ENCODE data around the gene PPM1H. TPM values are rescaled to one million over a fixed set of nuclear protein-coding genes. Genes with fewer than 3 reads are reported as not detected.
"Not testable (repeated sequence)": the region's sequence is repeated elsewhere in the genome, so short reads cannot be mapped to it uniquely, and the experiment has no call there.

The PPM1H gene
- total RNA-seq, 1 experiment from 2014 or later, result 0.22 TPM

DNA sequence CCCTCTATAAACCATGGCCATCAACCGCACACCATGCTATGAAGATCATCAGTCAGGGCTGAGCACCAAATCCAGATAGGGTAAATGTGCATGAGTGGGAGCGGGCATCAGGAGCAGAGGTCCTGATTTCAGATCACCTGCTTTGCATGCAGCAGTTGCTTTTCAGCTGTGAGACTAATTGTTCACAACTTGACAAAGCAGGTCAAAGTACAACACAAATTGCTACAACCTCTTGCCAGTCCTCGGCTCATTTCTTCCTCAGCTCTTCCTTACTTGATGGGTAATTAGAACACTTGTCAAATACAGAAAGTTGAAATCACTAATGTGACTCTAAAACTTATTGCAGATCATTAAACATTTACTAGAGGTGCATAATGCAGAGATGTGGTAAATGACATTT is 171.6 kb downstream of the PPM1H start:
- Histone ChIP-seq H3K9me2 (replicated peaks; ENCODE audit: insufficient read depth, low read length) (no peaks in the 10 kb centered on the region), H3K79me2 (ENCODE audit: low read length) (no peaks in the 10 kb centered on the region), H3K36me3 (ENCODE audit: insufficient read depth, low read length) (no peaks in the 10 kb centered on the region), H3K4me1 (ENCODE audit: low read length) (no peaks in the 10 kb centered on the region), H2AFZ (ENCODE audit: low read length) (no peak overlapping the region), H3K9ac (ENCODE audit: low read length) (no peak overlapping the region), H3K27ac (ENCODE audit: low read length) (no peak overlapping the region), H4K20me1 (ENCODE audit: insufficient read depth, low read depth, low read length) (no peaks in the 10 kb centered on the region), H3K4me2 (ENCODE audit: low read depth, low read length, poor library complexity, severe bottlenecking) (no peak overlapping the region), H3K27me3 (ENCODE audit: low read length) (no peaks in the 10 kb centered on the region), H3K9me3 (ENCODE audit: low read length) (no peaks in the 10 kb centered on the region), H3K4me3 (ENCODE audit: low read length) (no peak overlapping the region)
- DNase-seq, result no peak

DNA sequence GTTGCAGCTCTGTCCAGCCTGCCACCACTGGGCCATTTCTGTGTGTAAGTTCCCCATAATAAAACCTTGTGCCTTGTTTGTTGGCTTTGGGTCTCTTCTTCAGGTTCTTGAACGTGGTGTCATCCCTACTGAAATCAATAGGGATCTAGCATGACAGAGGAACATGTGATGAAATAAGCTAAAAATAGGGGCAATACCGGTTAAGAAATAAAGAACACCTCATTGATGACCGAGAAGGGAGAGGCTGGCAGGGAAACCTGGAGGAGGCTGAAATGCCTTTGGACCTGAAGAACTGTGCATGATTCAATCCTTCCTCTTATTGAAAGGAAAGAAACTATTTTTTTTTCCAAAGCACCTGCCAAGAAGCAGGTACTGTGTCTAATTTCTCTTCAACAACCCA is 172.3 kb downstream of the PPM1H start:
- Histone ChIP-seq H3K27ac (ENCODE audit: low read length) (no peak overlapping the region), H2AFZ (ENCODE audit: low read length) (no peak overlapping the region)

DNA sequence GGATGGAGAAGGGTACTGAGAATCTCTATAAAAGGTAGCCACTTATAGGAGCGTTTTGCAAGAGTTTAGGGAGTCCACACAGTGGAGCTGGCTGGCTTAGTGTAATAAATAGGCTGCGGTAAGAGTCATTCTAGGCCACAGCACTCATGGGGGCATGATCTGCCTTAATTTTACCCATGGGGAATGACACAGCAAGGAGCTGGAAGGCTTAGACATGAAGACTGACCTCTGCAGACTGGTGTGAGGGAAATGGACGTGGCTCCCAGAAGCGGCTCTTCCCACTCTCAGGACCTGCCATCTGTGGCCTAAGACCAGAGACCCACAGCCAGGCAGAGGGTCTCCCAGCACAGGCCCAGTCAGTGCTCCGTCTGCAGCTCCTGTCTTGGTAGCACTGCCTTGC is 173.3 kb downstream of the PPM1H start:
- Histone ChIP-seq H2AFZ (ENCODE audit: low read length) (no peak overlapping the region), H4K20me1 (ENCODE audit: insufficient read depth, low read depth, low read length) (no peaks in the 10 kb centered on the region), H3K9ac (ENCODE audit: low read length) (no peak overlapping the region), H3K27me3 (ENCODE audit: low read length) (no peaks in the 10 kb centered on the region), H3K79me2 (ENCODE audit: low read length) (no peaks in the 10 kb centered on the region), H3K9me2 (replicated peaks; ENCODE audit: insufficient read depth, low read length) (no peaks in the 10 kb centered on the region), H3K27ac (ENCODE audit: low read length) (no peak overlapping the region), H3K9me3 (ENCODE audit: low read length) (no peaks in the 10 kb centered on the region), H3K36me3 (ENCODE audit: insufficient read depth, low read length) (no peaks in the 10 kb centered on the region), H3K4me2 (ENCODE audit: low read depth, low read length, poor library complexity, severe bottlenecking) (no peak overlapping the region), H3K4me1 (ENCODE audit: low read length) (no peaks in the 10 kb centered on the region), H3K4me3 (ENCODE audit: low read length) (no peak overlapping the region)
- DNase-seq, result no peak

More for the DNA sequence above, 172.3 kb downstream of the PPM1H start:
- Histone ChIP-seq H3K4me2 (ENCODE audit: low read depth, low read length, poor library complexity, severe bottlenecking) (no peak overlapping the region), H3K4me3 (ENCODE audit: low read length) (no peak overlapping the region), H3K9me2 (replicated peaks; ENCODE audit: insufficient read depth, low read length) (no peaks in the 10 kb centered on the region), H3K9me3 (ENCODE audit: low read length) (no peaks in the 10 kb centered on the region), H3K4me1 (ENCODE audit: low read length) (no peaks in the 10 kb centered on the region), H4K20me1 (ENCODE audit: insufficient read depth, low read depth, low read length) (no peaks in the 10 kb centered on the region), H3K36me3 (ENCODE audit: insufficient read depth, low read length) (no peaks in the 10 kb centered on the region), H3K27me3 (ENCODE audit: low read length) (no peaks in the 10 kb centered on the region), H3K79me2 (ENCODE audit: low read length) (no peaks in the 10 kb centered on the region), H3K9ac (ENCODE audit: low read length) (no peak overlapping the region)
- no peak for DNase-seq

DNA sequence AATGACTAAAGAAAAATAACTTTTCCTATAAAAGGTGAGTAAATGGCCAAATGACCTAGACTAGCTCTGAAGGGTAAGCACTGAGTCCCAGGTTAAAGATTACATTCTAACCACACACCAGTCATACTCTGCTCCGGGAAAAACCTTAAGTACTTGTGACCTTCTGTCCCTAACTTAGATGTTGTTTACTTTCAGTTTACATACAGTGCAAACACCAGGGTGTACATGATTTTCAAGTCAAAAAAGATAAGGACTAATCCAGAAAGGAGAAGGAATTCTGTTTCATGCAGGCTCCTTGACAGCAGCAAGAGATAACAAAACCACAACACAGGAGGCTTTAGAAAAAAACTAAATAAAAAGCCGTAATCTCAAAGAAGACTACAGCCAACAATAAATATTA is 174.2 kb downstream of the PPM1H start:
- H3K79me2 ChIP-seq (ENCODE audit: low read length), result no peaks in the 10 kb centered on the region
- H3K36me3 ChIP-seq (ENCODE audit: insufficient read depth, low read length), result no peaks in the 10 kb centered on the region
- no peaks in the 10 kb centered on the region for H3K9me2 ChIP-seq (replicated peaks; ENCODE audit: insufficient read depth, low read length)
- H3K27ac ChIP-seq (ENCODE audit: low read length), result no peak overlapping the region
- no peaks in the 10 kb centered on the region for H4K20me1 ChIP-seq (ENCODE audit: insufficient read depth, low read depth, low read length)
- no peak for DNase-seq
- no peak overlapping the region for H3K4me3 ChIP-seq (ENCODE audit: low read length)
- H3K27me3 ChIP-seq (ENCODE audit: low read length), result no peaks in the 10 kb centered on the region
- no peak overlapping the region for H3K4me2 ChIP-seq (ENCODE audit: low read depth, low read length, poor library complexity, severe bottlenecking)
- no peaks in the 10 kb centered on the region for H3K9me3 ChIP-seq (ENCODE audit: low read length)
- H2AFZ ChIP-seq (ENCODE audit: low read length), result no peak overlapping the region
- no peaks in the 10 kb centered on the region for H3K4me1 ChIP-seq (ENCODE audit: low read length)
- H3K9ac ChIP-seq (ENCODE audit: low read length), result no peak overlapping the region

- H3K4me3 ChIP-seq (ENCODE audit: low read length); H3K36me3 ChIP-seq (ENCODE audit: insufficient read depth, low read length); DNase-seq; H3K9me2 ChIP-seq (replicated peaks; ENCODE audit: insufficient read depth, low read length); H3K79me2 ChIP-seq (ENCODE audit: low read length); H4K20me1 ChIP-seq (ENCODE audit: insufficient read depth, low read depth, low read length); H3K4me1 ChIP-seq (ENCODE audit: low read length); H3K9me3 ChIP-seq (ENCODE audit: low read length); H3K27ac ChIP-seq (ENCODE audit: low read length); H3K4me2 ChIP-seq (ENCODE audit: low read depth, low read length, poor library complexity, severe bottlenecking); H2AFZ ChIP-seq (ENCODE audit: low read length); H3K9ac ChIP-seq (ENCODE audit: low read length); H3K27me3 ChIP-seq (ENCODE audit: low read length): not testable (repeated sequence)
Observed at GRCh38 chr12:62760341-62760740, 174.6 kb downstream of the PPM1H start.

- no peak overlapping the region for H2AFZ ChIP-seq (ENCODE audit: low read length)
- H3K27ac ChIP-seq (ENCODE audit: low read length), result no peak overlapping the region
- no peak overlapping the region for H3K9ac ChIP-seq (ENCODE audit: low read length)
- H3K4me3 ChIP-seq (ENCODE audit: low read length), result no peak overlapping the region
- DNase-seq, result no peak
- H3K9me3 ChIP-seq (ENCODE audit: low read length), result no peaks in the 10 kb centered on the region
- no peaks in the 10 kb centered on the region for H3K9me2 ChIP-seq (replicated peaks; ENCODE audit: insufficient read depth, low read length)
- H3K79me2 ChIP-seq (ENCODE audit: low read length), result no peaks in the 10 kb centered on the region
- no peaks in the 10 kb centered on the region for H3K4me1 ChIP-seq (ENCODE audit: low read length)
- H3K36me3 ChIP-seq (ENCODE audit: insufficient read depth, low read length), result no peaks in the 10 kb centered on the region
- no peaks in the 10 kb centered on the region for H4K20me1 ChIP-seq (ENCODE audit: insufficient read depth, low read depth, low read length)
- H3K4me2 ChIP-seq (ENCODE audit: low read depth, low read length, poor library complexity, severe bottlenecking), result no peak overlapping the region
- H3K27me3 ChIP-seq (ENCODE audit: low read length), result no peaks in the 10 kb centered on the region
Observed at GRCh38 chr12:62758216-62758615, 176.7 kb downstream of the PPM1H start.

DNA sequence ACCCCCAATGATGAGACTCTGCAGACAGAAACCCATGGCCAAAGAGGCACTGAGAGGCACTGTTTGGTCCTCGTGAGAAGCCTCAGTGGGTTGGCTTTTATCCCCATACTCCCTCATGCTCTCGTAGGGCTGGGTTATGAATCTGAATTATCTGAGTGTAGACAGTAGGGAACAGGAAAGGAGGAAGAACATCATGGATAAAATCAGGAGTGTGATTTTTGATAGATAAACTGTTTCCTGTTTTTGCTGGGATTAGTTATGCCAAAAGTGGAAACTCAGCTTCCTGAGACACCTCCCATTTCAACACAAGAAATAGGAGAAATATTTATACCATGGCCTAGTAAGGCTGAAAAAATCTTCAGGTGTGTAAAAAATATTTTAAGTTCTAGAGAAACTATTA is 177.9 kb downstream of the PPM1H start:
- Histone ChIP-seq H3K4me2 (ENCODE audit: low read depth, low read length, poor library complexity, severe bottlenecking) (no peak overlapping the region), H4K20me1 (ENCODE audit: insufficient read depth, low read depth, low read length) (no peaks in the 10 kb centered on the region), H3K27ac (ENCODE audit: low read length) (no peak overlapping the region), H3K36me3 (ENCODE audit: insufficient read depth, low read length) (no peaks in the 10 kb centered on the region), H2AFZ (ENCODE audit: low read length) (no peak overlapping the region), H3K9me2 (replicated peaks; ENCODE audit: insufficient read depth, low read length) (no peaks in the 10 kb centered on the region), H3K4me3 (ENCODE audit: low read length) (no peak overlapping the region), H3K79me2 (ENCODE audit: low read length) (no peaks in the 10 kb centered on the region), H3K9me3 (ENCODE audit: low read length) (no peaks in the 10 kb centered on the region), H3K4me1 (ENCODE audit: low read length) (no peaks in the 10 kb centered on the region), H3K9ac (ENCODE audit: low read length) (no peak overlapping the region), H3K27me3 (ENCODE audit: low read length) (no peaks in the 10 kb centered on the region)
- no peak for DNase-seq

- H4K20me1 ChIP-seq (ENCODE audit: insufficient read depth, low read depth, low read length), result no peaks in the 10 kb centered on the region
- no peak for DNase-seq
- no peak overlapping the region for H3K4me2 ChIP-seq (ENCODE audit: low read depth, low read length, poor library complexity, severe bottlenecking)
- no peak overlapping the region for H3K9ac ChIP-seq (ENCODE audit: low read length)
- H2AFZ ChIP-seq (ENCODE audit: low read length), result no peak overlapping the region
- no peak overlapping the region for H3K27ac ChIP-seq (ENCODE audit: low read length)
- no peaks in the 10 kb centered on the region for H3K79me2 ChIP-seq (ENCODE audit: low read length)
- no peak overlapping the region for H3K4me3 ChIP-seq (ENCODE audit: low read length)
- no peaks in the 10 kb centered on the region for H3K4me1 ChIP-seq (ENCODE audit: low read length)
- no peaks in the 10 kb centered on the region for H3K9me3 ChIP-seq (ENCODE audit: low read length)
- H3K9me2 ChIP-seq (replicated peaks; ENCODE audit: insufficient read depth, low read length), result no peaks in the 10 kb centered on the region
- H3K27me3 ChIP-seq (ENCODE audit: low read length), result no peaks in the 10 kb centered on the region
- H3K36me3 ChIP-seq (ENCODE audit: insufficient read depth, low read length), result no peaks in the 10 kb centered on the region
Observed at GRCh38 chr12:62754706-62755105, 180.2 kb downstream of the PPM1H start.

GRCh38 chr12:62751810-62752155 is 183.2 kb downstream of the PPM1H start:
- Histone ChIP-seq H3K4me1 (ENCODE audit: low read length) (no peaks in the 10 kb centered on the region), H3K9me2 (replicated peaks; ENCODE audit: insufficient read depth, low read length) (no peaks in the 10 kb centered on the region), H3K9ac (ENCODE audit: low read length) (no peak overlapping the region), H3K4me3 (ENCODE audit: low read length) (no peak overlapping the region), H3K9me3 (ENCODE audit: low read length) (no peaks in the 10 kb centered on the region), H3K27ac (ENCODE audit: low read length) (no peak overlapping the region), H4K20me1 (ENCODE audit: insufficient read depth, low read depth, low read length) (no peaks in the 10 kb centered on the region), H3K36me3 (ENCODE audit: insufficient read depth, low read length) (no peaks in the 10 kb centered on the region), H3K27me3 (ENCODE audit: low read length) (no peaks in the 10 kb centered on the region), H2AFZ (ENCODE audit: low read length) (no peak overlapping the region), H3K79me2 (ENCODE audit: low read length) (no peaks in the 10 kb centered on the region), H3K4me2 (ENCODE audit: low read depth, low read length, poor library complexity, severe bottlenecking) (no peak overlapping the region)
- DNase-seq, result no peak

Data from Karpas-422 (cell line).